PC-9 (cell line): ENCODE data around the gene BMPR2.

Experiments used
- EZH2 ChIP-seq: fragments of 200-600 bp; sonication (generic); IDR thresholded peaks from 2 replicates; pipeline ENCODE4 v1.8.0; 2017; ENCODE audit warnings: antibody characterized with exemption, low read depth
- TF ChIP-seq, protein P1 (sequence below): fragments of 200-600 bp; sonication (generic); conservative IDR thresholded peaks from 2 replicates; pipeline ENCODE4 v1.6.1; 2017; ENCODE audit warnings: mixed run types, antibody characterized with exemption, mild to moderate bottlenecking, moderate library complexity

DNA sequence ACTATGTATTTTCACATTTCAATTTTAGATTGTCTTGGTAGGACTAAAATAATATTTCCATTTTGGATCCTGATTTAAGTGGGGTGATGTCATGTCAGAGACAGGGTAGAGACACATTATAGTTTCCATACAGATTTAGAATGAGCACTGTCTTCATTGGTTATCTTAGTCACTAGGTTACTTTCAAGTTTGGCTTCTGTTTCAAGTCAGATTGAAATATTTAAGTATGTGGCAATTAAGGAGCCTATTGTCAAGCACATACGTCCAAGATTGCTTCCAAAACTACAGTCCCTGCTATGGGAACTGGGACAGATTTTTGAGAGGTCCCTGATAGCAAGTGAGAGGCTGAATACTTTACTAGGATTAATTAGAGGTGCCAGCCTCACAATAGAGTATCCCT lies 169.4 kb downstream of the BMPR2 start:
- TF ChIP-seq, protein P1, sequence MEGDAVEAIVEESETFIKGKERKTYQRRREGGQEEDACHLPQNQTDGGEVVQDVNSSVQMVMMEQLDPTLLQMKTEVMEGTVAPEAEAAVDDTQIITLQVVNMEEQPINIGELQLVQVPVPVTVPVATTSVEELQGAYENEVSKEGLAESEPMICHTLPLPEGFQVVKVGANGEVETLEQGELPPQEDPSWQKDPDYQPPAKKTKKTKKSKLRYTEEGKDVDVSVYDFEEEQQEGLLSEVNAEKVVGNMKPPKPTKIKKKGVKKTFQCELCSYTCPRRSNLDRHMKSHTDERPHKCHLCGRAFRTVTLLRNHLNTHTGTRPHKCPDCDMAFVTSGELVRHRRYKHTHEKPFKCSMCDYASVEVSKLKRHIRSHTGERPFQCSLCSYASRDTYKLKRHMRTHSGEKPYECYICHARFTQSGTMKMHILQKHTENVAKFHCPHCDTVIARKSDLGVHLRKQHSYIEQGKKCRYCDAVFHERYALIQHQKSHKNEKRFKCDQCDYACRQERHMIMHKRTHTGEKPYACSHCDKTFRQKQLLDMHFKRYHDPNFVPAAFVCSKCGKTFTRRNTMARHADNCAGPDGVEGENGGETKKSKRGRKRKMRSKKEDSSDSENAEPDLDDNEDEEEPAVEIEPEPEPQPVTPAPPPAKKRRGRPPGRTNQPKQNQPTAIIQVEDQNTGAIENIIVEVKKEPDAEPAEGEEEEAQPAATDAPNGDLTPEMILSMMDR: no peak
- no peak for TF ChIP-seq EZH2
